ENCODE measurements around the gene SLC25A38.

DNA sequence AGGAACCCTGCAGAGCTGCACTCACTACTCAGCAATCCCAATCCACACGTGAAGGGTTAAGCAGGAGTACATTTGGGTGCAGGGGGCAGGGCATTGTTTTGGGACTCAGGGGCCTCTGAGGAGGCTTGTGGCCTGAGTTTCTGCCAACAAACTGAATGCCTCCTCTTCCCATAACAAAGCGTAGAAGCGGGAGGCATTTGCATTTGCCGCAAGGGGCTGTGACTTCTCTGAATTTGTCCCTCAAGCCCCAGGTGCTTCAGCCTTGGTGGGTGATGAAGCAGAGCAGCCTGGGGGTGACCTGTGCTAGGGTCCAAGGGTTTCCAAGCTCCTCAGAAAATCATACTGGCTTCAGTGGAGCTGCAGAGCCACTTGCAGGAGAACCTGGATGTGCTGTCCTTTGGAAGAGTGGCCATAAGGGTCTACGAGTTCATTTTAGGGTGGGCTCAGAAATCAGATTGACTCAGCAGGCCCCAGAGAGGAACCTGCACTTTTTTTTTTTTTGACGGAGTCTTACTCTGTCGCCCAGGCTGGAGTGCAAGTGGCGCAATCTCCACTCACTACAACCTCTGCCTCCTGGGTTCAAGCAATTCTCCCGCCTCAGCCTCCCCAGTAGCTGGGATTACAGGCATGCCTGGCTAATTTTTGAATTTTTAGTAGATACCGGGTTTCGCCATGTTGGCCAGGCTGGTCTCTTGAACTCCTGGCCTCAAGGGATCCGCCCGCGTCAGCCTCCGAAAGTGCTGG is 21.9 kb downstream of the SLC25A38 start:
- TF ChIP-seq CTCF (IDR thresholded peaks at IDR 0.05) (no peak), POLR2A (IDR thresholded peaks at IDR 0.05) (no peak)
